Stimulated activated CD8-positive, alpha-beta memory T cell treated with anti-CD3 and anti-CD28 coated beads, Interleukin-4, amount 100 ng/mL, for 48 hours (primary cell): ENCODE results near the gene PITPNB.

Source experiments
- DNase-seq: peaks from one replicate; pipeline ENCODE4 v3.0.0-alpha.2; 2020

PITPNB gene

GRCh38 chr22:27827604-27828587 lies 91.2 kb downstream of the PITPNB start:
- DNase-seq: no peak

- DNase-seq: peak; percentile 60
Observed at GRCh38 chr22:27825174-27825573, 93.9 kb downstream of the PITPNB start.

- no peak for DNase-seq
Observed at GRCh38 chr22:27823221-27823620, 95.8 kb downstream of the PITPNB start.

GRCh38 chr22:27820896-27821866 lies 97.9 kb downstream of the PITPNB start:
- DNase-seq: no peak

DNA sequence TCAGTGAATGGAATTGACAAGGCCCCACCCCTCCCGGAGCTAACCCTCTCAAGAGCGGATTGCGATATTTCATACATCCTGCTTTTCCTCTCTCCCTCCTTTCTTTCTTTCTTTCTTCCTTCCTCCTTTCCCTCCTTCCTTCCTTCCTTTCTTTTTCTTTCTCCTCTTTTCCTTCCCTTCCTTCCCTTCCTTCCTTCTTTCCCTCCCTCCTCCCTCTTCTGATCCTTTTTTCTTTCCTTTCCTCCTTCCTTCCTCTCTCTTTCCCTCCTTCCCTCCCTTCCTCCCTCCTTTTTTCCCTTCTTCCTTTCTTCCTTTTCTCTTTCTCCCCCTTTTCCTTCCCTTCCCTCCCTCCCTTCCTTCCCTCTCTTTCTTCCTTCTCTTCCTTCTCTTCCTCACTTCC lies 102.5 kb downstream of the PITPNB start:
- no peak for DNase-seq

GRCh38 chr22:27815826-27816530 lies 103.1 kb downstream of the PITPNB start:
- no peak for DNase-seq

DNA sequence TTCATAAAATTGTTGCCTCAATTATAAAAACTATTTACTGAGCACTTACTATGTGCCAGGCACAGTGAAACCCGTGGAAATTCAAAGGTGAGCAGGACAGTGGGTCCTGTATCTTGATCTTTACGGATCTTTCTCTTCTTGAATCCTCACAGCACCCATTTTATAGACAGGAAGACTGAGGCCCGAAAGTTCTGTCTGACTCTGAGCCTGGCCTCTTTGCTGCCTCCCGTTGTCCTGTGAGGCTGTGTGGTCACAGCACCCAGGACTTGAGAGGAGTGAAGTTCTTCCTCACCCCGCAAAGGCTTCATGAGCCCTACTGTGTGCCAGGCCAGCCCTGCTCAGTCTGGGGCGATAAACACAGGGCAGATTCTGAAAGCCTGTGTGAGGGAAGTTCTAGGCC lies 104.1 kb downstream of the PITPNB start:
- DNase-seq: no peak

DNA sequence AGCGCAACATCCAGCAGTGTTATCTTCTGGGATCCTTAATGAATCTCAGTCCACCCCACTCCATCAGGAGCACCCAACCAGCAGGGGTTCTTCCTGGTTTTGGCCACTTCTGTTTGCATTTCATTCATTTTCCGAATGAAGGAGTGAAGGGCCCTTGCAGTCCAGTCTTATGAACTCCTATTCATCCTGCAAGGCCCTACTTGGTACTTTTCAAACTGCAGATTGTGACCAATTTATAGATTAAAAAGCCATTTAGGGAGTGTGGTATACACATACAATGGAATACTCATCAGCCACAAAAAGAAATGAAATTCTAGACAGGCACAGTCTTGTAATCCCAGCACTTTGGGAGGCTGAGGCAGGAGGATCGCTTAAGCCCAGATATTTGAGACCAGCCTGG lies 107.3 kb downstream of the PITPNB start:
- no peak for DNase-seq

- no peak for DNase-seq
Observed at GRCh38 chr22:27810609-27811151, 108.4 kb downstream of the PITPNB start.

DNA sequence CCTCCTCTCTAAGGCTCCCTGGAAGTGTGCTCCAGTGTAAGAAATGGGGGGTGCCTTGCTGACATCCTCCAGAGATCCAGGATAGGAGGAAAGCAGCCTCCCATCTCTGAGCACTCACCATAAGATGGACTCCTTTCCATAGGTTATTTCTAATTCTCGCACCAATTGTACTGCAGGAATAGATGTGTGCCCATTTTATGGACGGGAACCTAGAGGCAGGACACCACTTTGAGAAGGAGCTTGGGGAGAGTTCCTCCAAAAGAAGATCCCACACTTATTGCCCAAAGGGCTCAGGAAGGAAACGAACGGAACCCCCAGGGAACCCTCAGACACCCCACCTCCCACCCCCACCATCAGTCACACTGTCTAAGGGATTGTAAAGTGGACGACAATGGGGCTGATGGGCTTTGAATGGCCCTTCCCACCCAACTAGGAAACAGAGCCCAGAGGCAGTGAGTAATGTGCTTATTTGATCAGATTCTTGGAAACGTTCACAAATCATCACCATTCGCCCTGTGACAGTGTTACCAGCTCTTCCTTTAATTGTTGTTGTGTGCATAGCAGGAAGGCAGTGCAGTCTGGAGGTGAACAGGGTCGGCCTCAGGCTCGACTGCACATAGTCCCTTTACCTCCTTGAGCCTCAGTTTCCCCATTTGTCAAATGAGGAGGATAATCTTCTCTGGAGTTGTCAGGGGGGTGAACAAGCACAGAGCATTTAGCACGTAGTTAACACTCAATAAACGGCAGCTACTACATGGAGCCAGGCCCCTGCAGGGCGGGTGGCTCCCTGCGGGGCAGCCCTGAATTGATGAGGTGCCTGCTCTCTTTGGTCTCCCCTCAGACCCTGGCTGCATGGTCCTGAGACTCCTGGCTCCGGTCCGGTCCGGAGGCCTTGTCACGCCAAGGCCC lies 109.1 kb downstream of the PITPNB start:
- no peak for DNase-seq

DNA sequence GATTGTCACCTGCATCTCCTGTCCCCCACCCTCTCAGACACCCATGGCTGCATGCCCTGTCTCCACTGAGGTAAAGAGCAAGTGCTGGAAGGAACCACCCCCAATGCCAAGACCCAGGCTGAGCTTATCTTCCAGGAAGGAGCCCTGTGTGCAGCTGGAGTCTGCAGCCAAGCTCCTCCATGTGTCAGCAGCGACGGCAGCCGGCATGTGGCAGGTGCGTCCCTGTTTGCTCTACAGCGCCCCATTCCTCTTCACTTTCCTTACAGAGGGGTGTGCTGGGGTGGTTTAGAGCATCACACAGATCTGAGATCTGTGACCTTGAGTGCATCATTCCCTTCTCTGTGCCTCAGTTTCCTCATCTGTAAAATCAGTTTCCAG lies 109.8 kb downstream of the PITPNB start:
- DNase-seq: no peak

GRCh38 chr22:27808451-27809225 lies 110.4 kb downstream of the PITPNB start:
- DNase-seq: no peak

GRCh38 chr22:27805841-27806240 lies 113.2 kb downstream of the PITPNB start:
- no peak for DNase-seq

DNA sequence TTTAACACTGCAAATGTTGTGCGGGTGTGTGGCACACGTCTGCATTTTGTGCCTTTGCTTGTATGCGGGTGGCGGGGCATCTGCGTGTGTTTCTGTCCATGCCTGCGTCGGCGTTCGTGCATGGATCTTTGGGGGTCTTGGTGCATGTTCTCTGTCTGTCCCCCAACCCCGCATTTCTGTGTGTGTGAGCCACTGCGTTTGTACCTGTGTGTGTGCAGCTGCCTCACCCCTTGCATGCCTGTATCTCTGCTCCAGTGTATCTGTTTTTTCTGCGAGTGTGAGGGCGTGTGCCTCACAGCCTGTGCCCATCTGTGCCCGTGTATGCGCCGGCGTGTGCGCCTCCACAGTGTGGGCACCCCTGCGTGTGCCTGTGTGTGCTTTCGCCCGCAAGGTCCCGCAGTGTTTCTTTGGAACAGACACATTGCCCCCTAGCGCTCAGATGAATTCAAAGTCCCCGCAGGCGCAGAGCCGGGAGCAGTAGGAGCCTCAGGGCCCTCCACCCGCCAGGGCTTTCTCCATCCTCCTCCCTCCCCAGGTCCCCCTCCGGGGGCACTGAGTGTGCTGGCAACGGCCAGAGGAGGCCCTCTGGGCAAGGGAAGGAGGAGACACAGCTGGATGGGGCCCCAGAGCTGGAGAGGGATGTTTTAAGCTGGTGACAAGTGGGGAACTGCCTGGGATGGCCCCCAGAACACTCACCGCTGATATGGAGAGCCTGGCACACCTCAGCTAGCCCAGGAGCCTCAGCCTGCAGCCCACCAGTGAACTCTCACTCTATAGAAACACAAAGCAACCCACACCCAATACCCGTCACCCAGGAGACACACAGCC lies 114.4 kb downstream of the PITPNB start:
- peak; percentile 70 for DNase-seq

- no peak for DNase-seq
Observed at GRCh38 chr22:27803841-27804415, 115.1 kb downstream of the PITPNB start.

DNA sequence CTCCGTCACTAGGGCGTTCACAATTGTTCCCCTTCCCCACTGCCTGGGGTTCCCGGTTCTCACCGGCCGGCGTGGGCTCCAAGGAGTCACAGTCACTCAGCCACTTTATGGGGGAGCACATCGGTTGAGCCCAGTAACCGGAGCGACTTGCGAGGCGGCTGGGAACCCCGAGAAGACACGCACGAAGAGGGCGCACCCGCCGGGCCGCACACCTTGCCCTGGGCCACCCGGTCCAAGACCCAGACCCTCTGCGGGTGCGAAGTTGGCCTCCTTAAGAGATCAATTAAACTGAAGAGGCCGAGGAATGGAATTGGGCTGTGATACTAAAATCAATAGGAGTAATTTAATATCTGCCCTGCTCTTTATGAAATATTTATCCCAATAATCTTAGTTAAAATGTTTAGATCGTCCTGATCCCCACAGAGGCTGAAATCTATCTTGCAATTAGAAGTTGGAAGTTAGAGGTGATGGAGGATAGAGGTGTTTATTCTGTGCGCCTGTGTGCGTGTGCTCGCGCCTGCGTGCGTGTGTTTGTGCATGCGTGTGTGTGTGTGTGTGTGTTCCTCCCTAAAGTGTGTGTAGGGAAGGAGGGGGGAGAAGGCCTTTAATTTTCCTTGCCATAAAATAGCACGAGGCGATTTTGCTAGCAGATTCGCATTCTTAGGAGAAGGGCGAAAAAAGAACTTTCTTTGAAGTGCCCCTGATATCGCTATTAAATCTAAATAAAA lies 116.5 kb downstream of the PITPNB start:
- DNase-seq: no peak
